Hepatocyte (in vitro differentiated cells): ENCODE measurements around the gene SIX1. TPM values are rescaled to one million over a fixed set of nuclear protein-coding genes. Genes with fewer than 3 reads are reported as not detected.
A peak's percentile ranks its signal among the peaks of the same experiment; 100 is the strongest.

Source experiments
- DNase-seq: peaks from one replicate; pipeline ENCODE4 v3.0.0-alpha.2; 2016; ENCODE audit warnings: low spot score
- H2AFZ ChIP-seq: fragments of 200-600 bp; sonication (generic); 2 replicates; pipeline ENCODE4 v1.6.0; 2016; ENCODE audit warnings: antibody characterized with exemption, mild to moderate bottlenecking
- H3K27ac ChIP-seq: fragments of 200-600 bp; sonication (generic); 2 replicates; pipeline ENCODE4 v1.5.1; 2016; ENCODE audit warnings: mild to moderate bottlenecking
- H3K27me3 ChIP-seq: fragments of 200-600 bp; sonication (generic); 2 replicates; pipeline ENCODE4 v1.6.1; 2016
- H3K36me3 ChIP-seq: fragments of 200-600 bp; sonication (generic); replicated peaks from 2 replicates; pipeline ENCODE4 v1.5.1; 2016; ENCODE audit warnings: low read depth; ENCODE audit not compliant: insufficient read depth
- H3K4me1 ChIP-seq: fragments of 200-600 bp; sonication (generic); 2 replicates; pipeline ENCODE4 v1.5.1; 2016; ENCODE audit warnings: mild to moderate bottlenecking, moderate library complexity; ENCODE audit not compliant: insufficient read depth
- H3K4me2 ChIP-seq: fragments of 200-600 bp; sonication (generic); 2 replicates; pipeline ENCODE4 v1.6.0; 2016
- H3K4me3 ChIP-seq: fragments of 200-600 bp; sonication (generic); 2 replicates; pipeline ENCODE4 v1.5.1; 2016; ENCODE audit warnings: mild to moderate bottlenecking
- H3K79me2 ChIP-seq: fragments of 200-600 bp; sonication (generic); 2 replicates; pipeline ENCODE4 v1.6.0; 2017; ENCODE audit warnings: mild to moderate bottlenecking
- H3K9me2 ChIP-seq: fragments of 200-600 bp; sonication (generic); replicated peaks from 2 replicates; pipeline ENCODE4 v1.6.0; 2017; ENCODE audit warnings: mild to moderate bottlenecking; ENCODE audit not compliant: insufficient read depth
- H3K9me3 ChIP-seq: fragments of 200-600 bp; sonication (generic); 2 replicates; pipeline ENCODE4 v1.5.1; 2016; ENCODE audit warnings: low read depth, mild to moderate bottlenecking
- H4K20me1 ChIP-seq: fragments of 200-600 bp; sonication (generic); 2 replicates; pipeline ENCODE4 v1.6.0; 2016; ENCODE audit warnings: mild to moderate bottlenecking; ENCODE audit not compliant: insufficient read depth, poor library complexity, severe bottlenecking
- CTCF ChIP-seq: fragments of 200-600 bp; sonication (generic); IDR thresholded peaks from 2 replicates; pipeline ENCODE4 v1.5.1; 2016; ENCODE audit warnings: antibody characterized with exemption, mild to moderate bottlenecking; ENCODE audit not compliant: poor library complexity
- EZH2 ChIP-seq: fragments of 200-600 bp; sonication (generic); IDR thresholded peaks from 2 replicates; pipeline ENCODE4 v1.6.1; 2016; ENCODE audit warnings: antibody characterized with exemption, mild to moderate bottlenecking, borderline replicate concordance
- EZH2phosphoT487 ChIP-seq: fragments of 200-600 bp; sonication (generic); IDR thresholded peaks from one replicate; pipeline ENCODE4 v1.6.1; 2018; ENCODE audit warnings: antibody characterized with exemption, mild to moderate bottlenecking, low read depth, moderate library complexity; ENCODE audit not compliant: unreplicated experiment, severe bottlenecking
- WGBS: methylation state at CpG from one replicate; pipeline ENCODE4 v1.1.6; 2016; ENCODE audit warnings: low lambda C conversion rate; ENCODE audit errors: missing lambda C conversion rate; 5-methylcytosine and 5-hydroxymethylcytosine counted together
- polyA plus RNA-seq: library from polyadenylated mRNA; unstranded; fragments of >200 nt; fragmentation: Nextera tagmentation; extraction: Ambion mirVana; gene quantifications from 2 replicates; pipeline ENCODE4 v1.2.1, GENCODE V29; 2016
- total RNA-seq: library from RNA; depleted of rRNA; stranded (reverse); fragments of >200 nt; gene quantifications from 2 replicates; pipeline ENCODE4 v1.2.3, GENCODE V29; 2014

Gene SIX1
- total and polyA plus RNA-seq, 2 experiments from 2014 or later = 5.9 to 6.3 TPM

GRCh38 chr14:60642270-60643140 is 6.8 kb downstream of the SIX1 start:
- Histone ChIP-seq H3K27ac (no peak overlapping the region), H3K79me2 (peaks cover 13% of the 10 kb centered on the region), H3K4me1 (peaks cover 9% of the 10 kb centered on the region), H3K9me3 (no peaks in the 10 kb centered on the region), H2AFZ (no peak overlapping the region), H3K4me3 (no peak overlapping the region), H3K36me3 (no peaks in the 10 kb centered on the region), H4K20me1 (no peaks in the 10 kb centered on the region), H3K4me2 (peak overlapping the region; percentile 95), H3K27me3 (peaks cover 100% of the 10 kb centered on the region), H3K9me2 (no peaks in the 10 kb centered on the region)
- 18% methylated on average over 66 of the region's 66 CpGs for WGBS
- peak; percentile 32 for DNase-seq
- TF ChIP-seq EZH2 (peak; percentile 53), CTCF (no peak), EZH2phosphoT487 (peak; percentile 51)

DNA sequence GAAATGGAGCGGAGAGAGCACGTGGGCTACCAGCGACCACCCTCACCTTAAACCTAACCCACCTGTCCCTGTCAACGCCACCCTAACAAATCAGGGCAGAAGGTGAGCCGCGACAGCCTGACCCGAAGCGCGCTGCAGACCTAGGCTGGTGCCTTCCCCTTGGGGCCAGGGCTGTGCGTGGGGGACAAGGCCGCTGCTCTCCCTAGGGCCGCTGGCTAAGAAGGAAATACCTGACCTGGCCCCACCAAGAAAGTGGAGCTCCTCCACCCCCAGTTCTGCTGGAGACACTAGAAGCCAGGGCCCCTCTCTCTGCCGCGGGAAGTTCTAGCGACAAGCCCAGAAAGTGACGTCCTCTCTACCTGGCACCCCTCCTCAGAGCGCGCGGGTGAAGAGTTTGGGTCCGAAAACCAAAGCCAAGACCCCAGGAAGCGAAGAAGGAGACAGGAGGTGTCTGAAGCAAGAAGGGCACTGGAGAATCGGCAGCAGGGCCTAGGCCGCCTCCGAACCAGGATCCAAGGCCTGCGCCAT is 7.5 kb downstream of the SIX1 start:
- Histone ChIP-seq H3K4me2 (peak overlapping the region; percentile 95), H4K20me1 (no peaks in the 10 kb centered on the region), H3K4me3 (no peak overlapping the region), H3K36me3 (no peaks in the 10 kb centered on the region), H3K4me1 (peaks cover 13% of the 10 kb centered on the region), H3K9me2 (no peaks in the 10 kb centered on the region), H2AFZ (no peak overlapping the region), H3K79me2 (peaks cover 11% of the 10 kb centered on the region), H3K27me3 (peaks cover 100% of the 10 kb centered on the region), H3K27ac (no peak overlapping the region), H3K9me3 (no peaks in the 10 kb centered on the region)
- peak; percentile 10 for TF ChIP-seq EZH2
- peak; percentile 64 for TF ChIP-seq EZH2phosphoT487
- TF ChIP-seq CTCF = no peak
- no peak for DNase-seq
- WGBS = 22% methylated on average over 25 of the region's 25 CpGs

GRCh38 chr14:60640859-60641741 is 8.2 kb downstream of the SIX1 start:
- no peaks in the 10 kb centered on the region for H4K20me1 ChIP-seq
- peaks cover 100% of the 10 kb centered on the region for H3K27me3 ChIP-seq
- DNase-seq = no peak
- H3K4me3 ChIP-seq = no peak overlapping the region
- TF ChIP-seq CTCF (no peak), EZH2 (peak; percentile 81)
- 18% methylated on average over 24 of the region's 24 CpGs for WGBS
- peak overlapping the region; percentile 95 for H3K4me2 ChIP-seq
- H3K36me3 ChIP-seq = no peaks in the 10 kb centered on the region
- no peak overlapping the region for H3K27ac ChIP-seq
- H3K9me3 ChIP-seq = no peaks in the 10 kb centered on the region
- peaks cover 10% of the 10 kb centered on the region for H3K79me2 ChIP-seq
- H2AFZ ChIP-seq = no peak overlapping the region
- H3K9me2 ChIP-seq = no peaks in the 10 kb centered on the region
- H3K4me1 ChIP-seq = peaks cover 14% of the 10 kb centered on the region
